GM23338 (cell line): ENCODE measurements around the gene PPDPF. TPM values are rescaled to one million over a fixed set of nuclear protein-coding genes. Genes with fewer than 3 reads are reported as not detected.

Experiments
- ATAC-seq: fragments of 200-7000 bp; cut with Tn5 transposase; 3 replicates; pipeline ENCODE4 v1.9.1; 2020
- DNase-seq: peaks from one replicate; pipeline ENCODE4 v3.0.0-alpha.2; 2015; ENCODE audit warnings: low spot score
- H2AFZ ChIP-seq: fragments of 200-600 bp; sonication (generic); 2 replicates; pipeline ENCODE4 v1.8.0; 2016; ENCODE audit warnings: antibody characterized with exemption, mild to moderate bottlenecking, moderate library complexity
- H3F3A ChIP-seq: fragments of 200-600 bp; sonication (generic); replicated peaks from 2 replicates; pipeline ENCODE4 v1.8.0; 2017; ENCODE audit warnings: antibody characterized with exemption, mixed run types, low read depth
- H3K27ac ChIP-seq: fragments of 200-600 bp; sonication (generic); 2 replicates; pipeline ENCODE4 v1.6.1; 2016; ENCODE audit warnings: low read depth
- H3K27me3 ChIP-seq: fragments of 200-600 bp; sonication (generic); 2 replicates; pipeline ENCODE4 v1.8.0; 2016; ENCODE audit warnings: mild to moderate bottlenecking, mixed run types, moderate library complexity; ENCODE audit not compliant: insufficient read depth
- H3K36me3 ChIP-seq: fragments of 200-600 bp; sonication (generic); 2 replicates; pipeline ENCODE4 v1.8.0; 2016; ENCODE audit warnings: mild to moderate bottlenecking; ENCODE audit not compliant: insufficient read depth
- H3K4me1 ChIP-seq: fragments of 200-600 bp; sonication (generic); 2 replicates; pipeline ENCODE4 v1.8.0; 2016; ENCODE audit warnings: mild to moderate bottlenecking, moderate library complexity; ENCODE audit not compliant: insufficient read depth
- H3K4me2 ChIP-seq: fragments of 200-600 bp; sonication (generic); 2 replicates; pipeline ENCODE4 v1.7.1; 2017; ENCODE audit warnings: mixed run types
- H3K4me3 ChIP-seq: fragments of 200-600 bp; sonication (generic); 2 replicates; pipeline ENCODE4 v1.6.1; 2016; ENCODE audit warnings: mixed run types
- H3K79me2 ChIP-seq: fragments of 200-600 bp; sonication (generic); replicated peaks from 2 replicates; pipeline ENCODE4 v1.8.0; 2017; ENCODE audit warnings: mild to moderate bottlenecking; ENCODE audit not compliant: insufficient read depth
- H3K9me2 ChIP-seq: fragments of 200-600 bp; sonication (generic); 2 replicates; pipeline ENCODE4 v1.8.0; 2017; ENCODE audit not compliant: insufficient read depth
- H4K20me1 ChIP-seq: fragments of 200-600 bp; sonication (generic); replicated peaks from 2 replicates; pipeline ENCODE4 v1.8.0; 2017; ENCODE audit warnings: mild to moderate bottlenecking; ENCODE audit not compliant: insufficient read depth
- H3K27ac Mint-ChIP-seq: 2 replicates; pipeline ENCODE4 v1.8.0; 2020; ENCODE audit warnings: inconsistent platforms, mild to moderate bottlenecking, moderate library complexity, mixed read lengths
- H3K27me3 Mint-ChIP-seq: 3 replicates; pipeline ENCODE4 v1.8.0; 2022; ENCODE audit warnings: low read depth, mild to moderate bottlenecking, moderate library complexity, mixed read lengths, inconsistent platforms; ENCODE audit not compliant: insufficient read depth, poor library complexity
- H3K36me3 Mint-ChIP-seq: 3 replicates; pipeline ENCODE4 v1.8.0; 2021; ENCODE audit warnings: low read depth, mild to moderate bottlenecking, inconsistent platforms, moderate library complexity, mixed read lengths
- H3K4me1 Mint-ChIP-seq: 3 replicates; pipeline ENCODE4 v1.8.0; 2020; ENCODE audit warnings: mild to moderate bottlenecking, inconsistent platforms, mixed read lengths
- H3K4me3 Mint-ChIP-seq: 3 replicates; pipeline ENCODE4 v1.8.0; 2021; ENCODE audit warnings: moderate library complexity, mild to moderate bottlenecking, inconsistent platforms, mixed read lengths
- H3K9me3 Mint-ChIP-seq: 3 replicates; pipeline ENCODE4 v1.8.0; 2020; ENCODE audit warnings: moderate library complexity, mild to moderate bottlenecking, inconsistent platforms, mixed read lengths
- CREB1 ChIP-seq: fragments of 250-450 bp; sonication (Bioruptor Pico); IDR thresholded peaks from 2 replicates; pipeline ENCODE4 v1.5.0; 2020; ENCODE audit warnings: low read depth, mild to moderate bottlenecking, moderate library complexity
- EZH2 ChIP-seq: fragments of 200-600 bp; sonication (generic); IDR thresholded peaks from one replicate; pipeline ENCODE4 v1.8.0; 2017; ENCODE audit warnings: antibody characterized with exemption, mild to moderate bottlenecking, low read depth; ENCODE audit not compliant: unreplicated experiment
- EZH2phosphoT487 ChIP-seq: fragments of 200-600 bp; sonication (generic); IDR thresholded peaks from one replicate; pipeline ENCODE4 v1.8.1; 2018; ENCODE audit warnings: antibody characterized with exemption; ENCODE audit not compliant: unreplicated experiment
- JUNB ChIP-seq: IDR thresholded peaks from one replicate; pipeline ENCODE4 v1.6.1; 2016; ENCODE audit warnings: antibody characterized with exemption; ENCODE audit not compliant: unreplicated experiment
- NANOG ChIP-seq: IDR thresholded peaks from 2 replicates; pipeline ENCODE4 v1.6.1; 2016; ENCODE audit warnings: antibody characterized with exemption, borderline replicate concordance
- POLR2AphosphoS5 ChIP-seq: IDR thresholded peaks from 2 replicates; pipeline ENCODE4 v1.6.1; 2016; ENCODE audit warnings: antibody characterized with exemption, low read depth
- REST ChIP-seq: IDR thresholded peaks from one replicate; pipeline ENCODE4 v1.6.1; 2018; ENCODE audit warnings: antibody characterized with exemption; ENCODE audit not compliant: unreplicated experiment
- ZNF114 ChIP-seq: fragments of 250-450 bp; sonication (Bioruptor Pico); IDR thresholded peaks from 2 replicates; pipeline ENCODE4 v1.5.0; 2020; ENCODE audit warnings: mild to moderate bottlenecking, moderate library complexity
- ZNF331 ChIP-seq: fragments of 250-450 bp; sonication (Bioruptor Pico); IDR thresholded peaks from 2 replicates; pipeline ENCODE4 v1.5.0; 2020; ENCODE audit warnings: low read depth, mild to moderate bottlenecking, moderate library complexity
- ZNF462 ChIP-seq: fragments of 250-450 bp; sonication (Bioruptor Pico); IDR thresholded peaks from 2 replicates; pipeline ENCODE4 v1.5.0; 2020; ENCODE audit warnings: mild to moderate bottlenecking, moderate library complexity
- polyA plus RNA-seq: library from polyadenylated mRNA; unstranded; fragments of >200 nt; fragmentation: Nextera tagmentation; extraction: Ambion mirVana; gene quantifications from 2 replicates; pipeline ENCODE4 v1.2.1, GENCODE V29; 2016
- total RNA-seq: library from RNA; depleted of rRNA; stranded (reverse); fragments of >200 nt; shearing (Covaris generic); gene quantifications from 2 replicates; pipeline ENCODE4 v1.2.3, GENCODE V29; 2014
- TF ChIP-seq, protein P1 (sequence below): IDR thresholded peaks from 2 replicates; pipeline ENCODE4 v1.6.1; 2016; ENCODE audit warnings: antibody characterized with exemption

Gene PPDPF
- total and polyA plus RNA-seq, 2 experiments from 2014 or later: 83.9 to 141 TPM

DNA sequence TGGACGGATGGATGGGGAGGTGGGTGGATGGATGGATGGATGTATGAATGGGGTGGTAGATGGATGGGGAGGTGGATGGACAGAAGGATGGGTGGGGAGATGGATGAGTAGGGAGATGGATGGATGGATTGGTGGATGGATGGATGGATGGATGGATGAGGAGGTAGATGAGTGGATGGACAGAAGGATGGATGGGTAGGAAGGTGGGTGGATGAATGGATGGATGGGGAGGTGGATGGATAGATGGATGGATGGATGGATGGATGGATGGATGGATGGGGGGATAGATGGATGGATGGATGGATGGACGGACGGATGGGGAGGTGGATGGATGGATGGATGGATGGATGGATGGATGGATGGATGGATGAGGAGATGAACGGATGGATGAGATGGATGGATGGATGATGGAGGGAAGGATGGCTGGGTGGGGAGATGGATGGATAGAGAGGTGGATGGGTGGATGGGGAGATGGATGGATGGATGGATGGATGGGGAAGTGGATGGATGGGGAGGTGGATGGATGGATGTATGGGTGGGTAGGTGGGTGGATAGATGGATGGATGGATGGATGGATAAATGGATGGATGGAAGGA, 28.8 kb upstream of the PPDPF start:
- Mint-ChIP-seq H3K27me3 (peaks cover 26% of the 10 kb centered on the region), H3K27ac (no peak overlapping the region), H3K36me3 (peaks cover 17% of the 10 kb centered on the region), H3K9me3 (peaks cover 3% of the 10 kb centered on the region; the same call in 1 of the 3 replicates), H3K4me3 (no peak overlapping the region), H3K4me1 (peaks cover 3% of the 10 kb centered on the region; the same call in 2 of the 3 replicates)
- Histone ChIP-seq H3F3A (no peaks in the 10 kb centered on the region), H2AFZ (no peak overlapping the region), H4K20me1 (no peaks in the 10 kb centered on the region), H3K4me3 (no peak overlapping the region), H3K4me1 (peaks cover 6% of the 10 kb centered on the region; the same call in 1 of the 2 replicates), H3K4me2 (no peak overlapping the region), H3K36me3 (no peaks in the 10 kb centered on the region), H3K9me2 (0 out of 2 replicates have a peak, but pooled peaks cover 5% of the 10 kb centered on the region), H3K27ac (no peak overlapping the region), H3K79me2 (no peaks in the 10 kb centered on the region), H3K27me3 (peaks cover 33% of the 10 kb centered on the region)
- DNase-seq (no peak), ATAC-seq (no peak)
- no peak for TF ChIP-seq POLR2AphosphoS5

DNA sequence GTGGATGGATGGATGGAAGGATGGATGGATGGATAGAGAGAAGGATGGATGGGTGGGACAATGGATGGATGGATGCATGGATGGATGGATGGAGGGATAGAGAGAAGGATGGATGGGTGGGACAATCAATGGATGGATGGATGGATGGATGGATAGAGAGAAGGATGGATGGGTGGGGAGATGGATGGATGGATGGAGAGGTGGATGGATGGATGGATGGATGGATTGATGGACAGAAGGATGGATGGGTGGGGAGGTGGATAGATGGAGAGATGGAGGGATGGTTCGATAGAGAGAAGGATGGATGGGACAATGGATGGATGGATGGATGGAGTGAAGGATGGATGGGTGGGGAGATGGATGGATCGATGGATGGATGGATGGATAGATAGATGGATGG, 28.0 kb upstream of the PPDPF start:
- H3K36me3 ChIP-seq: no peaks in the 10 kb centered on the region
- Mint-ChIP-seq H3K27me3 (peaks cover 31% of the 10 kb centered on the region), H3K4me3 (no peak overlapping the region; the same call in 2 of the 3 replicates), H3K9me3 (peaks cover 3% of the 10 kb centered on the region; the same call in 1 of the 3 replicates), H3K36me3 (peaks cover 17% of the 10 kb centered on the region), H3K4me1 (peaks cover 3% of the 10 kb centered on the region; the same call in 2 of the 3 replicates), H3K27ac (no peak overlapping the region)
- H3F3A ChIP-seq: no peaks in the 10 kb centered on the region
- peaks cover 14% of the 10 kb centered on the region; the same call in 1 of the 2 replicates for H3K4me1 ChIP-seq
- no peak overlapping the region for H3K4me2 ChIP-seq
- H3K9me2 ChIP-seq: 0 out of 2 replicates have a peak, but pooled peaks cover 5% of the 10 kb centered on the region
- no peaks in the 10 kb centered on the region for H3K79me2 ChIP-seq
- H4K20me1 ChIP-seq: no peaks in the 10 kb centered on the region
- H3K4me3 ChIP-seq: no peak overlapping the region
- no peak overlapping the region for H3K27ac ChIP-seq
- DNase-seq (no peak), ATAC-seq (no peak)
- H3K27me3 ChIP-seq: peaks cover 37% of the 10 kb centered on the region
- no peak overlapping the region for H2AFZ ChIP-seq
- TF ChIP-seq EZH2 (no peak), POLR2AphosphoS5 (no peak), JUNB (no peak), EZH2phosphoT487 (no peak), NANOG (no peak), CREB1 (no peak), REST (no peak), ZNF331 (CRISPR knock-in tag) (no peak), ZNF114 (CRISPR knock-in tag) (no peak), ZNF462 (CRISPR knock-in tag) (no peak)
- TF ChIP-seq, protein P1, sequence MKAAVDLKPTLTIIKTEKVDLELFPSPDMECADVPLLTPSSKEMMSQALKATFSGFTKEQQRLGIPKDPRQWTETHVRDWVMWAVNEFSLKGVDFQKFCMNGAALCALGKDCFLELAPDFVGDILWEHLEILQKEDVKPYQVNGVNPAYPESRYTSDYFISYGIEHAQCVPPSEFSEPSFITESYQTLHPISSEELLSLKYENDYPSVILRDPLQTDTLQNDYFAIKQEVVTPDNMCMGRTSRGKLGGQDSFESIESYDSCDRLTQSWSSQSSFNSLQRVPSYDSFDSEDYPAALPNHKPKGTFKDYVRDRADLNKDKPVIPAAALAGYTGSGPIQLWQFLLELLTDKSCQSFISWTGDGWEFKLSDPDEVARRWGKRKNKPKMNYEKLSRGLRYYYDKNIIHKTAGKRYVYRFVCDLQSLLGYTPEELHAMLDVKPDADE: no peak
